Measurements from ENCODE around the gene DNAH5.
"Not testable (repeated sequence)": the region's sequence is repeated elsewhere in the genome, so short reads cannot be mapped to it uniquely, and the experiment has no call there.

Gene DNAH5, protein sequence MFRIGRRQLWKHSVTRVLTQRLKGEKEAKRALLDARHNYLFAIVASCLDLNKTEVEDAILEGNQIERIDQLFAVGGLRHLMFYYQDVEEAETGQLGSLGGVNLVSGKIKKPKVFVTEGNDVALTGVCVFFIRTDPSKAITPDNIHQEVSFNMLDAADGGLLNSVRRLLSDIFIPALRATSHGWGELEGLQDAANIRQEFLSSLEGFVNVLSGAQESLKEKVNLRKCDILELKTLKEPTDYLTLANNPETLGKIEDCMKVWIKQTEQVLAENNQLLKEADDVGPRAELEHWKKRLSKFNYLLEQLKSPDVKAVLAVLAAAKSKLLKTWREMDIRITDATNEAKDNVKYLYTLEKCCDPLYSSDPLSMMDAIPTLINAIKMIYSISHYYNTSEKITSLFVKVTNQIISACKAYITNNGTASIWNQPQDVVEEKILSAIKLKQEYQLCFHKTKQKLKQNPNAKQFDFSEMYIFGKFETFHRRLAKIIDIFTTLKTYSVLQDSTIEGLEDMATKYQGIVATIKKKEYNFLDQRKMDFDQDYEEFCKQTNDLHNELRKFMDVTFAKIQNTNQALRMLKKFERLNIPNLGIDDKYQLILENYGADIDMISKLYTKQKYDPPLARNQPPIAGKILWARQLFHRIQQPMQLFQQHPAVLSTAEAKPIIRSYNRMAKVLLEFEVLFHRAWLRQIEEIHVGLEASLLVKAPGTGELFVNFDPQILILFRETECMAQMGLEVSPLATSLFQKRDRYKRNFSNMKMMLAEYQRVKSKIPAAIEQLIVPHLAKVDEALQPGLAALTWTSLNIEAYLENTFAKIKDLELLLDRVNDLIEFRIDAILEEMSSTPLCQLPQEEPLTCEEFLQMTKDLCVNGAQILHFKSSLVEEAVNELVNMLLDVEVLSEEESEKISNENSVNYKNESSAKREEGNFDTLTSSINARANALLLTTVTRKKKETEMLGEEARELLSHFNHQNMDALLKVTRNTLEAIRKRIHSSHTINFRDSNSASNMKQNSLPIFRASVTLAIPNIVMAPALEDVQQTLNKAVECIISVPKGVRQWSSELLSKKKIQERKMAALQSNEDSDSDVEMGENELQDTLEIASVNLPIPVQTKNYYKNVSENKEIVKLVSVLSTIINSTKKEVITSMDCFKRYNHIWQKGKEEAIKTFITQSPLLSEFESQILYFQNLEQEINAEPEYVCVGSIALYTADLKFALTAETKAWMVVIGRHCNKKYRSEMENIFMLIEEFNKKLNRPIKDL (N-terminal part only)

GRCh38 chr5:13944560-13945199 is at the start of gene DNAH5:
Gene DNAH5 (minus strand): TSS chr5:13944688. CDS start chr5:13944438, 250 bp downstream.
- H3K27ac Mint-ChIP-seq, result no peak within 1 kb of the TSS
- peaks cover 2% of the 10 kb centered on the region for H3K27me3 Mint-ChIP-seq
- no peaks in the 10 kb centered on the region for H3K36me3 Mint-ChIP-seq
- H3K9me3 Mint-ChIP-seq, result peaks cover 4% of the 10 kb centered on the region
- no peaks in the 10 kb centered on the region for H3K4me1 Mint-ChIP-seq
- H3K4me3 Mint-ChIP-seq, result no peak within 1 kb of the TSS

DNA sequence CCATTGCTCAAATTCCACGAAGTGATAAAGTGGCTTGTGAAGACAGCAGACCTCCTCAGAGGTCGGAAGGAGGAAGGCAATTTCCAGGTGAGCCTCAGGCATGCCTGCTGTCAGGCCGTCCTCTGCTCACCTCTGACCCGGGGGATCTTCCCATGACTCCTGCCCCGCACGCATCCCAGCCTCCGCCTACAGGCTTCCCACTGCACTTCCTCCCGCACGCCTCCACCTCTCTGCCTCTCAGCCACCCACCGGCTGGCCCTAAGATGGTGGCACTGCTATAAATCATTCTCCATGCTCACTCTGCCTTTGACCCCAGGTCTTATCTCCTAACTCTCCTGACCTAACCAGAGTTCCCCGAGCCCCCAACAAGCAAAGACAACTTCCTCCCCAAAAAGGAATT is 49.4 kb upstream of the DNAH5 start:
- peaks cover 5% of the 10 kb centered on the region for H3K9me3 Mint-ChIP-seq
- H3K36me3 Mint-ChIP-seq, result peaks cover 3% of the 10 kb centered on the region

DNA sequence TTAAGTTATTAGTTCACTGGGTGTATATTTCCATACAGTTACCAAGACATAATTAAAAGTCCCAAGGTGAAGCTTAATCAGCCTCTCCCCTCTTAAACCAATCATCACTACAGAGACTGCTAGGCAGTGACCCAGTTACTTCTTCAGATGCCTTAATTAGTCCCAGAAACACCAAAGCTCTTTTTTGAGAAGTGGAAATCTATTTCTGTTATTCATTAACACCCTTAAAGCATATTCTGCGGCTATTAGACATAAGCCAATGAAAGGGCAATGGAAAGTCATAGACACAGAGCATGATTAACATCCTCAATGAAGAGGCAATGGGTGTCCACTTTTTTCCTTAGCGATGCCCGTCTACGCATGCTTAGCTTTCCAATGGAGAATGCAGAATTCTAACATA is 48.3 kb upstream of the DNAH5 start:
- H3K36me3 Mint-ChIP-seq, result peaks cover 3% of the 10 kb centered on the region
- no peaks in the 10 kb centered on the region for H3K27me3 Mint-ChIP-seq
- no peak overlapping the region for H3K4me3 Mint-ChIP-seq
- no peak overlapping the region for H3K27ac Mint-ChIP-seq
- H3K9me3 Mint-ChIP-seq, result peaks cover 5% of the 10 kb centered on the region
- H3K4me1 Mint-ChIP-seq, result no peaks in the 10 kb centered on the region

More for the DNA sequence above, 49.4 kb upstream of the DNAH5 start:
- Mint-ChIP-seq H3K4me3 (no peak overlapping the region), H3K4me1 (no peaks in the 10 kb centered on the region), H3K27me3 (no peaks in the 10 kb centered on the region), H3K27ac (no peak overlapping the region)

DNA sequence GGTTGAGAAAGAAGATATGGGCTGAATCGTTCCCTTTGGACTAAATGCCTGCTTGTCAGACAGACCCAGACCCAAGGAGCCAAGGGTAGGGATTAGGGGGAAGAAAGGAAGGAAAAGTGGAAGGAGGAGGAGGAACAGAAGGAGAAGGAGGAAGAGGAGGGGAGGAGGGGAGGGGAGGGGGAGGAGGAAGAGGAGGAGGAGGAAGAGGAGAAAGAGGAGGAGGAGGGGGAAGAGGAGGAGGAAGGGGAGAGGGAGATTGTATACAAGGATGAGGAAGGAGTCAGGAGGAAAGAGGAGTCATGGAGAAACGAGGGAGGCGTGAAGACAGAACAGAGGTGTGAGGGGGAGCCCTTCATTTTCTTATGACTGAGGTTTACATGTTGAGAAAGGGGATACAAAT is 46.9 kb upstream of the DNAH5 start:
- Mint-ChIP-seq H3K4me1 (no peaks in the 10 kb centered on the region), H3K36me3 (no peaks in the 10 kb centered on the region), H3K4me3 (no peak overlapping the region), H3K27me3 (peaks cover 1% of the 10 kb centered on the region), H3K27ac (no peak overlapping the region), H3K9me3 (peaks cover 4% of the 10 kb centered on the region)

DNA sequence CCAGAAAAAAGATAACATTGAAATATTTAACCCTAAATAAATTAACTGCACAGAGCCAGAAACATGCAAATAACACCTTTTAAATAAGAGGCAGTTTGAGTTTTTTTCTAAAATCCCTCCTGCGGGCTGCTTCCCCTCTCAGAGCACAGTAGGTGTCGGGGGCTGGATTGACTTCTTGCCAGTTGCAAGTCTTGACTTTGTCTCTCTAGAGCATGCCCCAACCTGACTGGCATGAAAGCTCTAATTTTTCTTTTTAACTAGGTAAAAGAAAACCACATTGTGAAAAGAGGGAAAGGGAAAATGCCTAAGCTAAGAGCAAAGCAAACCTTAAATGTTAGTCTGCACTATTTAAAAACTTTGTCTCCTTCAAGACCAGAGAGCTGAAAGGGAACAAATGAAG is 46.4 kb upstream of the DNAH5 start:
- no peaks in the 10 kb centered on the region for H3K4me1 Mint-ChIP-seq

GRCh38 chr5:13989832-13990231 is 45.3 kb upstream of the DNAH5 start:
- Mint-ChIP-seq H3K36me3 (no peaks in the 10 kb centered on the region), H3K4me3 (no peak overlapping the region), H3K27ac (no peak overlapping the region), H3K27me3 (peaks cover 1% of the 10 kb centered on the region), H3K4me1 (no peaks in the 10 kb centered on the region), H3K9me3 (no peaks in the 10 kb centered on the region)

More for the DNA sequence above, 46.4 kb upstream of the DNAH5 start:
- no peaks in the 10 kb centered on the region for H3K36me3 Mint-ChIP-seq
- H3K9me3 Mint-ChIP-seq, result no peaks in the 10 kb centered on the region
- H3K27me3 Mint-ChIP-seq, result peaks cover 1% of the 10 kb centered on the region
- no peak overlapping the region for H3K27ac Mint-ChIP-seq
- H3K4me3 Mint-ChIP-seq, result no peak overlapping the region

DNA sequence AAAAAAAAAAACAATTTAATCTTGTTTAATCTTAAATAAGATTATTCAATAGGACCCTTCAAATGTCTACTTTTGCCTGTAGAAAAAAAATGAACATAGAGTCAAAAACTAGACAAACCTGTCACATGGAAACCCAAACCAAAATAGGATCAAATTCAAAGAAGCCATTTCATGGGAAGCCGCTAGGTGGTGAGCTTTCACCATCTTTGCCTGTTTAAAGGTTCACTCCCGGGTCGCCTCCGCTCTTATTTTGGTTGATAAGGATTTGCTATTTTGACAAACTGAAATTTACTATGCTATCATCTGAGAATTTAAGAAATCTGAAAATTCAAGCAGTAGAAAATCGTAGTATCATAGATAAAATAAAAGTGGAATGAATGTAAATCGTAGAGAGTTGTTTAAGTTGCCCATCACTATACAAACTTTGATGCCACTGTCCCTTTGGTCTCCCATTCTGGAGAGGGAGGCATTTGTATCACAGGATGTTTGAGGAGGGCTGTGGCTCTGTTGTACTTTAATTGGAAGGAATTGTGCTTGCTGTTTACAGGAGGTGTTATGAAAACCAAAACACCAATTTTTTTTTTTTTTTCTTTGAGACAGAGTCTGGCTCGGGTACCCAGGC is 43.5 kb upstream of the DNAH5 start:
- Mint-ChIP-seq H3K27me3 (peaks cover 1% of the 10 kb centered on the region), H3K27ac (no peak overlapping the region), H3K4me3 (no peak overlapping the region), H3K36me3 (no peaks in the 10 kb centered on the region), H3K9me3 (no peaks in the 10 kb centered on the region), H3K4me1 (no peaks in the 10 kb centered on the region)

DNA sequence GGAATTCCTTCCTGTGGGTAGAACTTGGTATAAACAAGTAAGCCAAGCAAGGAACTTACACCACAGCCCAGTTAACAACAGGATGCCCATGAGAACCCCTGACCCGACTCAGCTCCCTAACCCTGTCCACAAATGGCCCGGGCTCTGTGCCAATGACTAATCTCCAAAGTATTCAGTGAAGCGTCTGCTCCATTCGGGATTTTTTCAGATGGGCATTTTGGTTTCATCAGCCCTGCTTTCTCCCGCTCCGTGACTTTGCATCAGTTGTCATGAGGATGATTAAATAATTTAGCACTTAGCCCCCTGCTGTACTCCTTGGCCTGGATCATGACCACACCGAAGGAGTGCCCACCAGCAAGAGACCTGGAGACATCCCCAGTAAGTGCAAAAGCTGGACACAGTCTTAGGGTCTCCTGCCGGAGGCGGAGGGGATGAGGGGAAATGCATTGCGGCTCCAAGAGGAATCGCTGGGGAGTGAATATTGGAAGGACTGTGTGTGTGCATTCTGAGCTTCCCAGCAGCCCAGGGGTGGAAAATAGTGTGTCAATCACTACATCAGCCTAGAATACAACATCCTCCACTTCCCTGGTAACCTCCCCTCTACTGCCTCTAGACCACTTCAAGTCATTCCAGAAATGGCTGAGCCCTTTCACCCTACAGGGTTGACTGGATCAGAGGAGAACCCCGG is 41.4 kb upstream of the DNAH5 start:
- Mint-ChIP-seq H3K4me3 (no peak overlapping the region), H3K27ac (no peak overlapping the region), H3K4me1 (no peaks in the 10 kb centered on the region), H3K9me3 (no peaks in the 10 kb centered on the region), H3K36me3 (no peaks in the 10 kb centered on the region), H3K27me3 (peaks cover 1% of the 10 kb centered on the region)

GRCh38 chr5:13984888-13985287 is 40.4 kb upstream of the DNAH5 start:
- not testable (repeated sequence) for H3K4me3 Mint-ChIP-seq, H3K36me3 Mint-ChIP-seq, H3K27me3 Mint-ChIP-seq, H3K4me1 Mint-ChIP-seq, H3K27ac Mint-ChIP-seq, H3K9me3 Mint-ChIP-seq

DNA sequence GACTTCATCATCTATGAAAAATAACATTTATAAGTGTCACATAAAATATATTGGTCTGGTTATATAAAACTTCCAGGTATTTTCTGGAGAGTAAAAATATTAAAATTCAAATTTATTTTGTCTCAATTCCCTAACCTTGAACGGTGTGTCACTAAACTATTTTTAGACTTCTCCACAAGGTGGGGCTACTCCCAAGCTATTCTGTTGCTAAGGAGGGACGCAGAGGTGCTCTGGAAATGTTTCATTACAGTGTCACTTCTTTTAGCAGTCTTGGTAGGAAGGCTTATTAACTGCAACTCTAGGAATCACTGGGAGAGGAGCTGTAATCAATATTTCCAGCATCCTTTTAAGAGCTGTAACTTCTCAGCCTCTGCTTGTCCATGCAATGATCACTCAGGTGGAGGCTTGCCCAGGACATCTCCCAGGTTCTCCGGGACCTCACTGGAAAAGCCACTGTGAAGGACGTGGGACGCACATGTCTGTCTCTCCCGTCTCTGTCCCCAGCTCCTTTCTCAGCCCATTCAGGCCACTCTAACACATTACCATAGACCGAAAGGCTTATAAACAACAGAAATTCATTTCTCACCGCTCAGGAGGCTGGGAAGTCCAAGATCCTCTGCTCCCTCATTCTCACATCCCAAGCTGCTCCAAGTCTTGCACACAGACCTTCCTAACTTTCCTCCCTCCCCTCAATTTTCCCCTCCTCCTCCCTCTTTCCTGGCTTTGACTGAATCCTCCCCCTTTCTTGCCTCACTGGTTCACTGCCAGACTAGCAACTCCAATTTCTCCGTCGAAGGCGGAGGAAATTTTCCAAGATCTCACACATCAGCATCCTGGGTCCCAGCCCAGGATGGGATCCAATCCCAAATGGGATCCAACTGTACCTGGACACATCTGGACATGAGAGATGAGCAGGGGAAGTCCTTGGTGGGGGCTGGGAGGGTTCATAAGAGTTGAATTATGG is 32.7 kb upstream of the DNAH5 start:
- Mint-ChIP-seq H3K36me3 (no peaks in the 10 kb centered on the region), H3K4me1 (no peaks in the 10 kb centered on the region), H3K27ac (no peak overlapping the region), H3K4me3 (no peak overlapping the region), H3K9me3 (no peaks in the 10 kb centered on the region), H3K27me3 (no peaks in the 10 kb centered on the region)

- H3K27ac Mint-ChIP-seq, result no peak overlapping the region
- no peaks in the 10 kb centered on the region for H3K27me3 Mint-ChIP-seq
- H3K4me1 Mint-ChIP-seq, result no peaks in the 10 kb centered on the region
- no peak overlapping the region for H3K4me3 Mint-ChIP-seq
- no peaks in the 10 kb centered on the region for H3K36me3 Mint-ChIP-seq
- no peaks in the 10 kb centered on the region for H3K9me3 Mint-ChIP-seq
Measured at GRCh38 chr5:13976223-13976622, 31.7 kb upstream of the DNAH5 start.

DNA sequence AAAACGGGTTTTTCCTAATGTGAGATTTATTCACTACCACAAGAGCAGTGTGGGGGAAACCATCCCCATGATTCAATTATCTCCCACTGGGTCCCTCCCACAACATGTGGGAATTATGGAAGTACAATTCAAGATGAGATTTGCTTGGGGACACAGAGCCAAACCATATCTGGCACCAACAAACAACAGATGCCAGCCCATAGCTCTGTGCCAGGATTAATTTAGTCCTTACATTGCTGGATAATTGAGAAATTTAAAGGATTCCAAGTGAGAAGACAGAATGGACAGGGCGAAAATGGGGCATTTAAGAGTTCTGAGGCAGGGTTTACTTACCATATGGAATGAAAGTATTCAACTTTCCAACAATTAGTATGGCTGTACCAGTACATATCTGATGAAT is 30.8 kb upstream of the DNAH5 start:
- Mint-ChIP-seq H3K27me3 (no peaks in the 10 kb centered on the region), H3K36me3 (no peaks in the 10 kb centered on the region), H3K27ac (no peak overlapping the region), H3K4me3 (no peak overlapping the region), H3K9me3 (no peaks in the 10 kb centered on the region), H3K4me1 (no peaks in the 10 kb centered on the region)

- no peaks in the 10 kb centered on the region for H3K36me3 Mint-ChIP-seq
- H3K9me3 Mint-ChIP-seq, result no peaks in the 10 kb centered on the region
- no peak overlapping the region for H3K4me3 Mint-ChIP-seq
- no peaks in the 10 kb centered on the region for H3K4me1 Mint-ChIP-seq
- H3K27ac Mint-ChIP-seq, result no peak overlapping the region
- no peaks in the 10 kb centered on the region for H3K27me3 Mint-ChIP-seq
Measured at GRCh38 chr5:13973724-13974123, 29.2 kb upstream of the DNAH5 start.

All from activated naive CD4-positive, alpha-beta T cell treated with anti-CD3 and anti-CD28 coated beads, Interleukin-2, amount 50 U/mL, for 24 hours (primary cell).